HCT116 (cell line): Measurements from ENCODE around the gene FAM151A. TPM values are rescaled to one million over a fixed set of nuclear protein-coding genes. Genes with fewer than 3 reads are reported as not detected.
A peak's percentile ranks its signal among the peaks of the same experiment; 100 is the strongest.

Source experiments
- ATAC-seq: fragments of 200-7000 bp; cut with Tn5 transposase; 2 replicates; pipeline ENCODE4 v1.9.1; 2020; ENCODE audit warnings: mild to moderate bottlenecking, moderate library complexity
- BruUV-seq: library from RNA; stranded (reverse); fragments of 400-500 nt; replicated peaks from 2 replicates; lab custom pipeline; 2021; lab: Mats Ljungman, UMichigan
- CTCF ChIA-PET: fragments of 300-600 bp; sonication (Branson Sonifier 250); formaldehyde crosslinking; loops from one replicate; lab custom pipeline; 2021; ENCODE audit warnings: antibody characterized with exemption; lab: Charles Lee
- POLR2A ChIA-PET: fragments of 300-600, 350-600 bp; sonication (Branson Sonifier 250); formaldehyde crosslinking; loops from one replicate; lab custom pipeline; 2021; ENCODE audit warnings: antibody characterized with exemption; lab: Charles Lee
- RAD21 ChIA-PET, 2 experiments: fragments of 300-600 bp; sonication (Branson Sonifier 250); formaldehyde crosslinking; loops; one replicate each; lab custom pipeline; 2023; ENCODE audit warnings: low total read pairs in 2 of 2; ENCODE audit not compliant: uncharacterized antibody in 2 of 2, unreplicated experiment in 2 of 2, low non-redundant PET in 1 of 2; lab: Charles Lee
- DNase-seq: peaks from one replicate; pipeline ENCODE4 v3.0.0-alpha.2; 2010; ENCODE audit warnings: low read depth, low spot score
- H2AFZ ChIP-seq: fragments of 200-600 bp; shearing (Covaris generic), sonication (generic); 2 replicates; pipeline ENCODE4 v1.6.1; 2017; ENCODE audit warnings: low read depth, mixed run types, mixed read lengths, antibody characterized with exemption, low read length; ENCODE audit not compliant: poor library complexity, severe bottlenecking
- H3K27ac ChIP-seq: 2 replicates; pipeline ENCODE4 v1.5.1; 2012; ENCODE audit warnings: low read depth, low read length
- H3K27me3 ChIP-seq: fragments of 200-600 bp; sonication (generic); 2 replicates; pipeline ENCODE4 v1.6.1; 2016; ENCODE audit warnings: mixed run types, low read length, mixed read lengths; ENCODE audit not compliant: insufficient read depth
- H3K36me3 ChIP-seq, 2 experiments: fragments of 200-500 bp in 1 of 2; fragments of 200-600 bp in 1 of 2; sonication (Bioruptor generic) in 1 of 2; sonication (generic) in 1 of 2; 2 replicates each; pipeline versions ENCODE4 v1.5.1 to v1.6.1; 2014 to 2016; ENCODE audit warnings: low read length in 2 of 2, inconsistent platforms in 1 of 2, mixed read lengths in 1 of 2, mixed run types in 1 of 2; ENCODE audit not compliant: insufficient read depth in 2 of 2, control insufficient read depth in 1 of 2
- H3K4me1 ChIP-seq, 2 experiments: fragments of 200-600 bp in 1 of 2; sonication (generic) in 1 of 2; 2 replicates each; pipeline versions ENCODE4 v1.5.1 to v1.6.1; 2012 to 2017; ENCODE audit warnings: low read length in 2 of 2, inconsistent platforms in 1 of 2, mild to moderate bottlenecking in 1 of 2, mixed read lengths in 1 of 2, mixed run types in 1 of 2, moderate library complexity in 1 of 2; ENCODE audit not compliant: insufficient read depth in 2 of 2, control insufficient read depth in 1 of 2
- H3K4me2 ChIP-seq: fragments of 200-600 bp; sonication (generic); 2 replicates; pipeline ENCODE4 v1.6.1; 2017; ENCODE audit warnings: mixed run types, low read length, mixed read lengths
- H3K4me3 ChIP-seq, 2 experiments: fragments of 200-600 bp in 1 of 2; sonication (generic) in 1 of 2; replicated peaks in 1 of 2; 2 replicates each; pipeline ENCODE4 v1.5.1; 2011 to 2016; ENCODE audit warnings: low read length in 2 of 2, control low read depth in 1 of 2, low read depth in 1 of 2, mild to moderate bottlenecking in 1 of 2, mixed read lengths in 1 of 2, mixed run types in 1 of 2
- H3K79me2 ChIP-seq: fragments of 200-600 bp; sonication (generic); 2 replicates; pipeline ENCODE4 v1.6.1; 2017; ENCODE audit warnings: mild to moderate bottlenecking, mixed run types, low read length, moderate library complexity, mixed read lengths; ENCODE audit not compliant: insufficient read depth
- H3K9ac ChIP-seq: fragments of 200-600 bp; sonication (generic); 2 replicates; pipeline ENCODE4 v1.6.1; 2016; ENCODE audit warnings: low read length, mixed read lengths
- H3K9me2 ChIP-seq: fragments of 200-600 bp; sonication (generic), shearing (Covaris generic); 2 replicates; pipeline ENCODE4 v1.6.1; 2017; ENCODE audit warnings: mixed run types, mild to moderate bottlenecking, moderate library complexity; ENCODE audit not compliant: insufficient read depth
- H3K9me3 ChIP-seq, 2 experiments: fragments of 200-500 bp in 1 of 2; fragments of 200-600 bp in 1 of 2; sonication (Bioruptor generic) in 1 of 2; sonication (generic) in 1 of 2; 2 replicates each; pipeline ENCODE4 v1.6.1; 2014 to 2017; ENCODE audit warnings: low read length in 2 of 2, mixed read lengths in 2 of 2, inconsistent platforms in 1 of 2, low read depth in 1 of 2, mild to moderate bottlenecking in 1 of 2, mixed run types in 1 of 2, moderate library complexity in 1 of 2; ENCODE audit not compliant: control insufficient read depth in 1 of 2, insufficient read depth in 1 of 2
- H4K20me1 ChIP-seq: fragments of 200-600 bp; sonication (generic), shearing (Covaris generic); 2 replicates; pipeline ENCODE4 v1.6.1; 2017; ENCODE audit warnings: mixed run types, mild to moderate bottlenecking, moderate library complexity; ENCODE audit not compliant: insufficient read depth
- CBX3 ChIP-seq: IDR thresholded peaks from 2 replicates; pipeline ENCODE4 v1.6.1; 2012; ENCODE audit warnings: low read depth
- CEBPB ChIP-seq: IDR thresholded peaks from 2 replicates; pipeline ENCODE4 v1.6.1; 2012; ENCODE audit warnings: low read depth
- FOSL1 ChIP-seq: IDR thresholded peaks from 2 replicates; pipeline ENCODE4 v1.6.1; 2012; ENCODE audit warnings: low read depth
- JUND ChIP-seq: IDR thresholded peaks from 2 replicates; pipeline ENCODE4 v1.6.1; 2012
- RAD21 ChIP-seq: IDR thresholded peaks from 2 replicates; pipeline ENCODE4 v1.6.1; 2012; ENCODE audit warnings: low read depth, mild to moderate bottlenecking
- REST ChIP-seq: IDR thresholded peaks from 2 replicates; pipeline ENCODE4 v1.6.1; 2012; ENCODE audit warnings: low read depth
- SIN3A ChIP-seq: IDR thresholded peaks from 2 replicates; pipeline ENCODE4 v1.6.1; 2012; ENCODE audit warnings: low read depth
- SRF ChIP-seq: IDR thresholded peaks from 2 replicates; pipeline ENCODE4 v1.6.1; 2012; ENCODE audit warnings: low read depth
- TCF7L2 ChIP-seq: IDR thresholded peaks from 2 replicates; pipeline ENCODE4 v1.7.0; 2011; ENCODE audit warnings: borderline replicate concordance, inconsistent platforms; ENCODE audit not compliant: insufficient read depth, insufficient read length; ENCODE audit errors: extremely low read depth
- ZBTB33 ChIP-seq: IDR thresholded peaks from 2 replicates; pipeline ENCODE4 v1.6.1; 2011; ENCODE audit warnings: mild to moderate bottlenecking, low read length, moderate library complexity; ENCODE audit not compliant: insufficient replicate concordance; ENCODE audit errors: extremely low read depth
- ZNF274 ChIP-seq: fragments of 200-500 bp; sonication (Bioruptor generic); IDR thresholded peaks from 2 replicates; pipeline ENCODE4 v1.6.1; 2014; ENCODE audit warnings: mild to moderate bottlenecking, low read depth, low read length, inconsistent platforms
- intact Hi-C: fragments of 100-400 bp; cut with micrococcal nuclease; formaldehyde crosslinking; loops from 2 replicates; pipeline ENCODE4 v1.10.0; 2022
- total RNA-seq: library from RNA; stranded (reverse); gene quantifications from one replicate; pipeline ENCODE4 v1.2.1, GENCODE V29; 2021; ENCODE audit not compliant: unreplicated experiment
- TF ChIP-seq, protein P1 (sequence below), 3 experiments: fragments of 200-600 bp in 1 of 3; sonication (generic) in 1 of 3; IDR thresholded peaks in 2 of 3; conservative IDR thresholded peaks in 1 of 3; 2 replicates each; pipeline ENCODE4 v1.5.1; 2012 to 2017; ENCODE audit warnings: low read depth in 2 of 3, low read length in 2 of 3, antibody characterized with exemption in 1 of 3, borderline replicate concordance in 1 of 3, control low read depth in 1 of 3, mild to moderate bottlenecking in 1 of 3, mixed read lengths in 1 of 3, mixed run types in 1 of 3, moderate library complexity in 1 of 3; ENCODE audit not compliant: insufficient read depth in 1 of 3
- TF ChIP-seq, protein P2 (sequence below): IDR thresholded peaks from 2 replicates; pipeline ENCODE4 v1.6.1; 2012

Gene FAM151A
- total RNA-seq, 1 experiment from 2014 or later, result not detected

GRCh38 chr1:54565113-54565501 is 58.2 kb downstream of the FAM151A start:
- Histone ChIP-seq H3K9me3 (no peaks in the 10 kb centered on the region), H3K27ac (peak overlapping the region; percentile 51), H4K20me1 (no peaks in the 10 kb centered on the region), H3K9me2 (no peaks in the 10 kb centered on the region), H3K4me3 (peak overlapping the region; percentile 58 to 62), H3K4me2 (peak overlapping the region; percentile 87), H3K36me3 (no peaks in the 10 kb centered on the region), H2AFZ (no peak overlapping the region), H3K9ac (peak overlapping the region; percentile 52), H3K4me1 (peaks cover 54 to 67% of the 10 kb centered on the region in 2 experiments), H3K79me2 (no peaks in the 10 kb centered on the region), H3K27me3 (no peaks in the 10 kb centered on the region)
- POLR2A ChIA-PET, result interaction anchor here (1.6 to 1.8 kb wide), 2 partner anchors 10 to 11 kb away, joined by 4 to 5 read pairs; no protein-coding TSS in a partner anchor
- no TSS peak for BruUV-seq
- CTCF ChIA-PET, result interaction anchor here (1.3 kb wide), 1 partner anchor 14 kb away, joined by 3 read pairs; no protein-coding TSS in a partner anchor
- TF ChIP-seq ZBTB33 (no peak), JUND (no peak), CBX3 (no peak), CEBPB (no peak), SIN3A (no peak), ZNF274 (no peak), SRF (no peak), TCF7L2 (no peak), FOSL1 (no peak), REST (no peak), RAD21 (no peak)
- TF ChIP-seq, protein P1, sequence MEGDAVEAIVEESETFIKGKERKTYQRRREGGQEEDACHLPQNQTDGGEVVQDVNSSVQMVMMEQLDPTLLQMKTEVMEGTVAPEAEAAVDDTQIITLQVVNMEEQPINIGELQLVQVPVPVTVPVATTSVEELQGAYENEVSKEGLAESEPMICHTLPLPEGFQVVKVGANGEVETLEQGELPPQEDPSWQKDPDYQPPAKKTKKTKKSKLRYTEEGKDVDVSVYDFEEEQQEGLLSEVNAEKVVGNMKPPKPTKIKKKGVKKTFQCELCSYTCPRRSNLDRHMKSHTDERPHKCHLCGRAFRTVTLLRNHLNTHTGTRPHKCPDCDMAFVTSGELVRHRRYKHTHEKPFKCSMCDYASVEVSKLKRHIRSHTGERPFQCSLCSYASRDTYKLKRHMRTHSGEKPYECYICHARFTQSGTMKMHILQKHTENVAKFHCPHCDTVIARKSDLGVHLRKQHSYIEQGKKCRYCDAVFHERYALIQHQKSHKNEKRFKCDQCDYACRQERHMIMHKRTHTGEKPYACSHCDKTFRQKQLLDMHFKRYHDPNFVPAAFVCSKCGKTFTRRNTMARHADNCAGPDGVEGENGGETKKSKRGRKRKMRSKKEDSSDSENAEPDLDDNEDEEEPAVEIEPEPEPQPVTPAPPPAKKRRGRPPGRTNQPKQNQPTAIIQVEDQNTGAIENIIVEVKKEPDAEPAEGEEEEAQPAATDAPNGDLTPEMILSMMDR (IDR thresholded peaks at IDR 0.05 in 2 of 3, conservative IDR thresholded peaks at IDR 0.05 in 1 of 3; ENCODE audit: borderline replicate concordance in 1 of 3, insufficient read depth in 1 of 3, low read depth in 2 of 3, low read length in 2 of 3), result no peak
- TF ChIP-seq, protein P2, sequence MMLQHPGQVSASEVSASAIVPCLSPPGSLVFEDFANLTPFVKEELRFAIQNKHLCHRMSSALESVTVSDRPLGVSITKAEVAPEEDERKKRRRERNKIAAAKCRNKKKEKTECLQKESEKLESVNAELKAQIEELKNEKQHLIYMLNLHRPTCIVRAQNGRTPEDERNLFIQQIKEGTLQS, result no peak
- no peak for DNase-seq
- no peak for ATAC-seq
- intact Hi-C loops, result no loop called here
- RAD21 ChIA-PET, result no interaction called here
